HCT116 (cell line): ENCODE data around the gene CCDC187. TPM values are rescaled to one million over a fixed set of nuclear protein-coding genes. Genes with fewer than 3 reads are reported as not detected.

Experiments
- ATAC-seq: fragments of 200-7000 bp; cut with Tn5 transposase; 2 replicates; pipeline ENCODE4 v1.9.1; 2020; ENCODE audit warnings: mild to moderate bottlenecking, moderate library complexity
- BruUV-seq: library from RNA; stranded (reverse); fragments of 400-500 nt; replicated peaks from 2 replicates; lab custom pipeline; 2021; lab: Mats Ljungman, UMichigan
- CTCF ChIA-PET: fragments of 300-600 bp; sonication (Branson Sonifier 250); formaldehyde crosslinking; loops from one replicate; lab custom pipeline; 2021; ENCODE audit warnings: antibody characterized with exemption; lab: Charles Lee
- POLR2A ChIA-PET: fragments of 300-600, 350-600 bp; sonication (Branson Sonifier 250); formaldehyde crosslinking; loops from one replicate; lab custom pipeline; 2021; ENCODE audit warnings: antibody characterized with exemption; lab: Charles Lee
- RAD21 ChIA-PET, 2 experiments: fragments of 300-600 bp; sonication (Branson Sonifier 250); formaldehyde crosslinking; loops; one replicate each; lab custom pipeline; 2023; ENCODE audit warnings: low total read pairs in 2 of 2; ENCODE audit not compliant: uncharacterized antibody in 2 of 2, unreplicated experiment in 2 of 2, low non-redundant PET in 1 of 2; lab: Charles Lee
- DNase-seq: peaks from one replicate; pipeline ENCODE4 v3.0.0-alpha.2; 2010; ENCODE audit warnings: low read depth, low spot score
- H2AFZ ChIP-seq: fragments of 200-600 bp; shearing (Covaris generic), sonication (generic); 2 replicates; pipeline ENCODE4 v1.6.1; 2017; ENCODE audit warnings: low read depth, mixed run types, mixed read lengths, antibody characterized with exemption, low read length; ENCODE audit not compliant: poor library complexity, severe bottlenecking
- H3K27ac ChIP-seq: 2 replicates; pipeline ENCODE4 v1.5.1; 2012; ENCODE audit warnings: low read depth, low read length
- H3K27me3 ChIP-seq: fragments of 200-600 bp; sonication (generic); 2 replicates; pipeline ENCODE4 v1.6.1; 2016; ENCODE audit warnings: mixed run types, low read length, mixed read lengths; ENCODE audit not compliant: insufficient read depth
- H3K36me3 ChIP-seq, 2 experiments: fragments of 200-500 bp in 1 of 2; fragments of 200-600 bp in 1 of 2; sonication (Bioruptor generic) in 1 of 2; sonication (generic) in 1 of 2; 2 replicates each; pipeline versions ENCODE4 v1.5.1 to v1.6.1; 2014 to 2016; ENCODE audit warnings: low read length in 2 of 2, inconsistent platforms in 1 of 2, mixed read lengths in 1 of 2, mixed run types in 1 of 2; ENCODE audit not compliant: insufficient read depth in 2 of 2, control insufficient read depth in 1 of 2
- H3K4me1 ChIP-seq, 2 experiments: fragments of 200-600 bp in 1 of 2; sonication (generic) in 1 of 2; 2 replicates each; pipeline versions ENCODE4 v1.5.1 to v1.6.1; 2012 to 2017; ENCODE audit warnings: low read length in 2 of 2, inconsistent platforms in 1 of 2, mild to moderate bottlenecking in 1 of 2, mixed read lengths in 1 of 2, mixed run types in 1 of 2, moderate library complexity in 1 of 2; ENCODE audit not compliant: insufficient read depth in 2 of 2, control insufficient read depth in 1 of 2
- H3K4me2 ChIP-seq: fragments of 200-600 bp; sonication (generic); 2 replicates; pipeline ENCODE4 v1.6.1; 2017; ENCODE audit warnings: mixed run types, low read length, mixed read lengths
- H3K4me3 ChIP-seq, 2 experiments: fragments of 200-600 bp in 1 of 2; sonication (generic) in 1 of 2; replicated peaks in 1 of 2; 2 replicates each; pipeline ENCODE4 v1.5.1; 2011 to 2016; ENCODE audit warnings: low read length in 2 of 2, control low read depth in 1 of 2, low read depth in 1 of 2, mild to moderate bottlenecking in 1 of 2, mixed read lengths in 1 of 2, mixed run types in 1 of 2
- H3K79me2 ChIP-seq: fragments of 200-600 bp; sonication (generic); 2 replicates; pipeline ENCODE4 v1.6.1; 2017; ENCODE audit warnings: mild to moderate bottlenecking, mixed run types, low read length, moderate library complexity, mixed read lengths; ENCODE audit not compliant: insufficient read depth
- H3K9ac ChIP-seq: fragments of 200-600 bp; sonication (generic); 2 replicates; pipeline ENCODE4 v1.6.1; 2016; ENCODE audit warnings: low read length, mixed read lengths
- H3K9me2 ChIP-seq: fragments of 200-600 bp; sonication (generic), shearing (Covaris generic); 2 replicates; pipeline ENCODE4 v1.6.1; 2017; ENCODE audit warnings: mixed run types, mild to moderate bottlenecking, moderate library complexity; ENCODE audit not compliant: insufficient read depth
- H3K9me3 ChIP-seq, 2 experiments: fragments of 200-500 bp in 1 of 2; fragments of 200-600 bp in 1 of 2; sonication (Bioruptor generic) in 1 of 2; sonication (generic) in 1 of 2; 2 replicates each; pipeline ENCODE4 v1.6.1; 2014 to 2017; ENCODE audit warnings: low read length in 2 of 2, mixed read lengths in 2 of 2, inconsistent platforms in 1 of 2, low read depth in 1 of 2, mild to moderate bottlenecking in 1 of 2, mixed run types in 1 of 2, moderate library complexity in 1 of 2; ENCODE audit not compliant: control insufficient read depth in 1 of 2, insufficient read depth in 1 of 2
- H4K20me1 ChIP-seq: fragments of 200-600 bp; sonication (generic), shearing (Covaris generic); 2 replicates; pipeline ENCODE4 v1.6.1; 2017; ENCODE audit warnings: mixed run types, mild to moderate bottlenecking, moderate library complexity; ENCODE audit not compliant: insufficient read depth
- ELF1 ChIP-seq: IDR thresholded peaks from 2 replicates; pipeline ENCODE4 v1.6.1; 2012; ENCODE audit warnings: low read depth, borderline replicate concordance
- EZH2 ChIP-seq: fragments of 200-600 bp; sonication (generic); IDR thresholded peaks from 2 replicates; pipeline ENCODE4 v1.6.1; 2017; ENCODE audit warnings: antibody characterized with exemption, mixed run types
- JUND ChIP-seq: IDR thresholded peaks from 2 replicates; pipeline ENCODE4 v1.6.1; 2012
- POLR2A ChIP-seq: IDR thresholded peaks from 2 replicates; pipeline ENCODE4 v1.7.0; 2011; ENCODE audit warnings: borderline replicate concordance; ENCODE audit not compliant: insufficient read depth, insufficient read length; ENCODE audit errors: extremely low read depth
- RAD21 ChIP-seq: IDR thresholded peaks from 2 replicates; pipeline ENCODE4 v1.6.1; 2012; ENCODE audit warnings: low read depth, mild to moderate bottlenecking
- TCF7L2 ChIP-seq: IDR thresholded peaks from 2 replicates; pipeline ENCODE4 v1.7.0; 2011; ENCODE audit warnings: borderline replicate concordance, inconsistent platforms; ENCODE audit not compliant: insufficient read depth, insufficient read length; ENCODE audit errors: extremely low read depth
- ZNF274 ChIP-seq: fragments of 200-500 bp; sonication (Bioruptor generic); IDR thresholded peaks from 2 replicates; pipeline ENCODE4 v1.6.1; 2014; ENCODE audit warnings: mild to moderate bottlenecking, low read depth, low read length, inconsistent platforms
- intact Hi-C: fragments of 100-400 bp; cut with micrococcal nuclease; formaldehyde crosslinking; loops from 2 replicates; pipeline ENCODE4 v1.10.0; 2022
- total RNA-seq: library from RNA; stranded (reverse); gene quantifications from one replicate; pipeline ENCODE4 v1.2.1, GENCODE V29; 2021; ENCODE audit not compliant: unreplicated experiment
- TF ChIP-seq, protein P1 (sequence below): IDR thresholded peaks from 2 replicates; pipeline ENCODE4 v1.6.1; 2012
- TF ChIP-seq, protein P2 (sequence below), 3 experiments: fragments of 200-600 bp in 1 of 3; sonication (generic) in 1 of 3; IDR thresholded peaks in 2 of 3; conservative IDR thresholded peaks in 1 of 3; 2 replicates each; pipeline ENCODE4 v1.5.1; 2012 to 2017; ENCODE audit warnings: low read depth in 2 of 3, low read length in 2 of 3, antibody characterized with exemption in 1 of 3, borderline replicate concordance in 1 of 3, control low read depth in 1 of 3, mild to moderate bottlenecking in 1 of 3, mixed read lengths in 1 of 3, mixed run types in 1 of 3, moderate library complexity in 1 of 3; ENCODE audit not compliant: insufficient read depth in 1 of 3
- TF ChIP-seq, protein P3 (sequence below): IDR thresholded peaks from 2 replicates; pipeline ENCODE4 v1.6.1; 2012

Gene CCDC187
- total RNA-seq, 1 experiment from 2014 or later = 4.6 TPM

DNA sequence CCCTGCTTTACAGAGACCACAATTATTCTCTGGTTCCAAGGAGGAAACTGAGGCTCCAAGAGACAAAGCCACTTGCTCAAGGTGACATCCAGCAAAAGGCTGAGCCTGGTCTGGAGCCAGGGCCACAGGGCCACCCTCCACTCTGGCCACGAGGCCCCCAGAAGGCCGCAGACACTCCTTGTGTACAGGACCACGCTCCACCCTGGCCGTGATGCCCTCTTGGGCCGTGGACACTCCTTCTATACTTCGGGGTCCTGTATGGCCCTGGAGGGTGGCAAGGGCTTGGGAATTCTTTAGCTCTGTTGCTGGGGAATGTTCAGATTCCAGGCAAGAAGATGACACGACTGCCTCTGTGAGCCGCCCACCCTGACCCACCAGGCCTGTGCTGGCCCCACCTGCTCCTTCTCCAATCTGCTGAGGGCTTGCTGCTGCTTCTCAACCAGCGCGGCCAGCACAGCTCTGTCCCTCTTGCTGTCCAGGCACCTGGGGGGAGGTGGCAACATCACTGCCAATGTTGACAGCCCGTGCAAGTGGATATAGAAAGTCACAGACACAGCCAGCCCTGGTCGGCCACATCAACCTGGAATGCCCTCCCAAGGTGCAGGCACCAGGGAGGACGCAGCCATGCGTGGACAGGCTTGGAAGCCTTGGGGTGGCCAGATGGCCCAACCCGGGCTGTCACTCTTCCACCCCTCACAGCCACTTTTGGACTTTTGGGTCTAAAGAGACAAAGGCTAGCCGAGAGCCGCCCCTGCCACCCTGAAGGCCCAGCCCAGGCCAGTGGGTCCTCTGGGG lies 38.1 kb downstream of the CCDC187 start:
- Histone ChIP-seq H3K27me3 (no peaks in the 10 kb centered on the region), H3K9me3 (no peaks in the 10 kb centered on the region), H3K36me3 (no peaks in the 10 kb centered on the region)
- no TSS peak for BruUV-seq
- TF ChIP-seq TCF7L2 (no peak), ELF1 (no peak), EZH2 (no peak), JUND (no peak), RAD21 (no peak), ZNF274 (no peak), POLR2A (no peak)
- TF ChIP-seq, protein P1, sequence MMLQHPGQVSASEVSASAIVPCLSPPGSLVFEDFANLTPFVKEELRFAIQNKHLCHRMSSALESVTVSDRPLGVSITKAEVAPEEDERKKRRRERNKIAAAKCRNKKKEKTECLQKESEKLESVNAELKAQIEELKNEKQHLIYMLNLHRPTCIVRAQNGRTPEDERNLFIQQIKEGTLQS = no peak
- TF ChIP-seq, protein P2, sequence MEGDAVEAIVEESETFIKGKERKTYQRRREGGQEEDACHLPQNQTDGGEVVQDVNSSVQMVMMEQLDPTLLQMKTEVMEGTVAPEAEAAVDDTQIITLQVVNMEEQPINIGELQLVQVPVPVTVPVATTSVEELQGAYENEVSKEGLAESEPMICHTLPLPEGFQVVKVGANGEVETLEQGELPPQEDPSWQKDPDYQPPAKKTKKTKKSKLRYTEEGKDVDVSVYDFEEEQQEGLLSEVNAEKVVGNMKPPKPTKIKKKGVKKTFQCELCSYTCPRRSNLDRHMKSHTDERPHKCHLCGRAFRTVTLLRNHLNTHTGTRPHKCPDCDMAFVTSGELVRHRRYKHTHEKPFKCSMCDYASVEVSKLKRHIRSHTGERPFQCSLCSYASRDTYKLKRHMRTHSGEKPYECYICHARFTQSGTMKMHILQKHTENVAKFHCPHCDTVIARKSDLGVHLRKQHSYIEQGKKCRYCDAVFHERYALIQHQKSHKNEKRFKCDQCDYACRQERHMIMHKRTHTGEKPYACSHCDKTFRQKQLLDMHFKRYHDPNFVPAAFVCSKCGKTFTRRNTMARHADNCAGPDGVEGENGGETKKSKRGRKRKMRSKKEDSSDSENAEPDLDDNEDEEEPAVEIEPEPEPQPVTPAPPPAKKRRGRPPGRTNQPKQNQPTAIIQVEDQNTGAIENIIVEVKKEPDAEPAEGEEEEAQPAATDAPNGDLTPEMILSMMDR (IDR thresholded peaks at IDR 0.05 in 2 of 3, conservative IDR thresholded peaks at IDR 0.05 in 1 of 3; ENCODE audit: borderline replicate concordance in 1 of 3, insufficient read depth in 1 of 3, low read depth in 2 of 3, low read length in 2 of 3) = no peak
- TF ChIP-seq, protein P3, sequence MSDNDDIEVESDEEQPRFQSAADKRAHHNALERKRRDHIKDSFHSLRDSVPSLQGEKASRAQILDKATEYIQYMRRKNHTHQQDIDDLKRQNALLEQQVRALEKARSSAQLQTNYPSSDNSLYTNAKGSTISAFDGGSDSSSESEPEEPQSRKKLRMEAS = no peak
- TF ChIP-seq, all 23 proteins: peak for 0
- ChIA-PET POLR2A (no interaction called here), RAD21 (no interaction called here), CTCF (no interaction called here)
- Histone ChIP-seq H3K4me1 (peaks cover 3 to 19% of the 10 kb centered on the region in 2 experiments; a peak in 2 of 4 replicates), H3K27ac (no peak overlapping the region), H3K4me3 (no peak overlapping the region), H3K4me2 (no peak overlapping the region), H2AFZ (no peak overlapping the region), H3K79me2 (no peaks in the 10 kb centered on the region), H3K9me2 (no peaks in the 10 kb centered on the region), H3K9ac (no peak overlapping the region), H4K20me1 (no peaks in the 10 kb centered on the region)
- intact Hi-C loops = loop anchor here (5.0 kb wide), 1 partner anchor 93 kb away; no protein-coding TSS in a partner anchor
- ATAC-seq = no peak
- no peak for DNase-seq
